ENCODE data around the gene FOXA2.
"Not testable (repeated sequence)": the region's sequence is repeated elsewhere in the genome, so short reads cannot be mapped to it uniquely, and the experiment has no call there.

Gene FOXA2

GRCh38 chr20:22567944-22568871 lies 16.2 kb downstream of the FOXA2 start:
- no peak for DNase-seq

DNA sequence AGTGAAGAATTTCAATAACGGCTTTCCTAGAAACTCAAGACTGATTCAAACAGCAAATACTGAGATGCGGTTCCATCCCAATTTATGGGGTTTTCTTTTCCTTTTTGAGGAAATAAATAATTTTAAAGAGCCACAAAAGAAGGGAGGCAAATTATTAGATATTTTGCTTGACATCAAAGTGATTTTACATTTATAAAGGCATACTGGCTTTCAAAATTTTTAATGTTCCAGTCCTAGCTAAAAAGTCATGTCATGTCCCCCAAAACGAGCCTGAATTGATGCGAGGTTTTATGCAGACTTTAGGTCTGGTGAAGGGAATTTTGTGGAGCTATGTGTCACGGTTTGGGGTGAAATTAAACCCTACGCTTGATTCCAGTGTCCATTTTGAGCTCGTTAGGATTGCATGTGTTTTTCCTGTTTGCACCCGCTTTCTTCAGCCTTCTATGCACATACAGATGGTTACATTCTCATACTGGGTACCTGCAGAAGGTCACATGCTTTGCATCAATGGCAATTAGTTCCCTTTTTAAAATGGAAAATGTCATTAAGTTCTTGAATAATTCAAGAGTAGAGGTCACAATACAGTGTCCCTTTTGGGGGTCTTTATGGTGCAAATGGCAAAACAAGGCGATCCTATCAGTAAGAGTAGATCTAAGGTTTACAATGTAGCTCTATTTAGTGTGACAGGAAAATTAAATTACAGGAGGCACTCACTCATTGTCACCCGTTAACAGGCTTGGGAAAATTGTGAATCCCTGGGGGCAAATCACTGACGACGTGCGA lies 17.3 kb downstream of the FOXA2 start:
- no peak for DNase-seq

DNA sequence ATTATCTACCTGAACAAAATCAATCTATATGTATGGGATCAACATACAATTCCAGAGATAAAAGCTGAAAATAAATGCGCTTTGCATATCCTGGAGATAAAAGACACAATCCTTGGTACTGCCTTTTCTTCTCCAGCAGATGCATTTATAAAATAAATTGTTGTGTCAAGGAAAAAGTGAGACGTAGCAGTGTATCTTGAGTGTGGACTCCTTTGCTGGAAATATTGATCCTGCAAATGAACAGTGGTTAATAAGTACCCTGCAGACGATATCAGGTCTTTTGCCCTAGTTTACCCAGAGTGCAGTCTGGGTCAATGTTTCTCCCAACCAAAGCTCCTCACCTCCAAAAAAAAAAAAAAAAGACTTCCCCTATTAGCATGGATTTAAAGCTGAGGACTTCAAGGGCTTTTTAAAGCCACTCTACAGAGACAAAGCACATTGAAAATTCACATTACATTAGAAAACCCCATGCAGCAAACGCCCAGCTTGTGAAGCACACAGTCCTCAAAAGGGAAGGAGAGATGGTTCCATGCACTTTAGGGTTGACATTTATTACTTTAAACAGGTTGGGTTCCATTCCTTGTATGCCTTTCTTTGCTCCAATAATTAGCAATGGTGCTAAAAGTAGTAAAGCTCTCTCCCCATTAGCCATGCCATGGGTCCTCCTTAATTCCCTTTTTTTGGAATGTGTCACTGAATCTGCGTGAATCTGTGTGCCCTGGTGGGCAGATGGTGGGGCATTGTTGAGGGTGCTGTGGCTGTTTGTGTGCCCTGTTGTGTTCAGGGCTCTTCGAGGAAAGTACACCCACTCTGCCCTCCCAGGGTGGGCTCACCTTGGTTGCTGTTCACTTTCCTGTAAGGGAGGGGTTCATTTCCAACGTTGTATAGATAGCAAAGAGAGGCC lies 21.1 kb downstream of the FOXA2 start:
- DNase-seq, result no peak

- no peak for DNase-seq
Observed at GRCh38 chr20:22562620-22563019, 21.8 kb downstream of the FOXA2 start.

DNA sequence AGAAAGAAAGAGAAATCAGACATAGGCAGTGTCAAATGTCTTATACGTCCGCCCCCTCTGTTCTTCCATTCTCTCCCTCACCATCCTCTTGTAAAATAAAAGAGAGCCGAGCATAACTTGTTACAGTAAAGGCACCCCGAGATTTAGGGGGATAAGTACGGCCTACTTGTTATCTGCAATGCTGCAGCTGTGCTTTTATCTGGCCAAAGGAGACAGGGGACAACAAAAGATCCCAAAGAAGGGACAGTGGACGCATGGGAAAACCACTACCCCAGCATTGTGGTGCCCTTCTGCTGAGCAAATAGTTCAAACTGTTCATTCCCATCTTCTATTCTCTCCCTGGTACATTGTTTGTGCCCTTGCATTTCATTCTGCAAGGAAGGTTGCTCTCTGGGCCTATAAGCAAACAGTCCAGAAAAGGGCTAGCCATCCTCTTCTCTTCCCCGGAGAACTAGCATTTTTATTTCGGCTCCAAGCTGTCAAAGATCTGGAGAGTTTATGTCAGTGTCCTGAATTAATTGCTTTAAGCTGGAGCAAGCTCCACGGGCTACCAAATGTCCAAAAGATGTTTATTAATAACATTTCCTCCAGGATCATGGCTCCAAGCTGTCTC lies 22.3 kb downstream of the FOXA2 start:
- DNase-seq, result no peak

DNA sequence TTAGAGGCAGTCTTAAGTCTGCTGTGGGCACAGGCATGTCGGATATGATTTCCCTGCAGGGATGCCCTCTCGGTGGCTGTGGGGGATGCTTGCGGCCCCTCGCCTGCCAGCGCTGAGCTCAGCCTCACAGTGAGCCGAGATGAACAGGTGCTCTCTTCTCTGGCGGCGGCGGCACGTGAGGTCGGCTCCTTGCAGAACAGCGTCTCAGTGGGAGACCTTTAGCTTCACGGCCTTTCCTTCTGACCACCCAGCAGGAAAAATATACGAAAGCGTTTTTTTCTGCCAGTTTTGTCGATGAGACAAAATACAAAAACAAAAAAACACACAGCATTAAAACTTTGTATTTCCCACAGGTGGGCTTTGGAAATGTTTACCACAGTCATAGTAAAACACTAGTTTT lies 23.6 kb downstream of the FOXA2 start:
- no peak for DNase-seq

DNA sequence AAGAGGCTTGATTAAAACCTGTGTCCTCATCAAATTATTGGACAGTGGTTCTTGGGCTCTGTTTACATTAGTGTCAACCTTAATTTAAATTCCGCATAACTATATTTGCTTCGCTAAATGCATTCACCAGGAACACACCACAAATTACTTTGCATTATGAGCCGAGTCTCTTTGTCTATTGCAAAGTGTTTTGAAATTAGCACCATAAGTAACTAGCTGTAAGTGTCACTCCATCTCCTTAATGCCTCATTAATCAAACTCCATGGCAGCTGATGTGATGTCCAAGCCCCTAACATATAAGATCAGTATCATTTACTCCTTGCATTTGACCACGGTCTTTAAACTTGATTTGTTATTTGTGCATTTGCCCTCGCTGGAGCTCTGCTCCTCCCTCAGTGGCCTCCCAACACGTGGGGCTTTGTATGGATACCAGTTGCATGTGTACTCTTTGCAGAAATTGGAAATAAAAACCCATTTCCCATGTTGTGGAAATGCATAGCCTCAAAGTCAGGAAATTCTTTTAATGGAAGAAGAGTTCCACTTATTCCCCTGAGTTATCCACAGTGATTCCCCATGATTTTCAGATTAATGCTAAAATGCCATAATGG lies 24.6 kb downstream of the FOXA2 start:
- DNase-seq, result no peak

DNA sequence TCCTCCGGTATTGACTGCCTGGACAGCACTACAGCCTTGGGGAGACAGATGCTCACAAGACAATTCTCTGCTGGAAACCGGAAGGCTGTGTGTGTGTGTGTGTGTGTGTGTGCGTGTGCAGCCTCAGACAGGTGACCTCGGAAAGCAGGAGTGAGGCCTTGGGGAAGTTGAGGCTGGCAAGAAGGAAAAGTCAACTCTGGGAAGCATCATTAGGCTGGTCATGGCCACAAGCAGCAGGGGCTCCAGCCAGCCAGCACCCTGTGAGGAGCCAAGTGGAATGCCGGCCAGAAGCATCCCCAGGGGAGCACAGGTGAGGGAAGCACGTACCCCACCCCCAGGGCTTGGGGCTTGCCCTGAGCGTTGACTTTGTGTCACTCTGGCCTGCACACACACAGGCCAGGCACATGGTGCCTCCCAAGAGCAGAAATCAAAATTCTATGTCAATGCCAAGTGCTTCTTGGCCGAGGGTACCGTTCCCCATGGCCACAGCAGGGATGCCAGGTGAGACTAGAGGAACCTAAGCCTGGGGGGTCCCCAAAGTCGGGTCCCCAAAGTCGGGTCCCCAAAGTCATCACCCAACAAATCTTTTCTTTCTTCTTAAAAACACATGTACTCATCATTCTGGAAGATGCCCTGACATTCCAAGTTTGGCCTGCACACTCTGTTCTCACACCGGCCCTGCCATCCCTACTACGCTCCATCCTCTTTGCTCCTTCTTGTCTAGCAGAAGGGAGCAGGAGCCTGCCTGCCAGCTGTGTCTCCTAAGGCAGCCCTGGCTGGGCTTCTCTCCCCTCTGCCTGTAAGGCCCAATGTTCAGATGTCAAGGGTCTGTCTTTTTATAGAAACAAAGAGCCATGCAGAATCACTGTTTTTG lies 26.7 kb downstream of the FOXA2 start:
- no peak for DNase-seq

DNA sequence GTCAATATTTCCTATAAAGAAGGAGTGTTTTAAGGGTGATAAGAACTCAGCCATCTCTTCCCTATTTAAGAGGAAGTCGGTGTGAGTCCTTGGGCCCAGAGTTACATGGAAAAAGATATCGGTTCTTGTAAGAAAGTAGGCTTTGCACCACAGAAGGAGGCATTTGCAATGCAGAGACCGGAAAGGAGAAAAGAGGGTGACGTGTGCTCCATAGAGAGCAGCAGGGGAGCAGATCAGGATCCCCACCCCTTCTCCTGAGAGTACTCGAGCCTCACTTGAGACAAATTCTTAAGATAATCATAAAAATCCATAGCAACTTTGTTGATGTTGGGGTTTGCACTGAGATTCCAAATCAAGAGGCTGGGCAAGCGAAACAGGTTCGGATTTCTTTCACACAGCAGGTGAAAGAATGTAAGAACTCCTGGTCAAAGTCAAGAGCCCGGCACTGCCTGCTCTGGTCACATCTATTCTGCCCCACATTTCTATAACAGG lies 27.8 kb downstream of the FOXA2 start:
- no peak for DNase-seq

- no peak for DNase-seq
Observed at GRCh38 chr20:22555791-22556564, 28.4 kb downstream of the FOXA2 start.

DNA sequence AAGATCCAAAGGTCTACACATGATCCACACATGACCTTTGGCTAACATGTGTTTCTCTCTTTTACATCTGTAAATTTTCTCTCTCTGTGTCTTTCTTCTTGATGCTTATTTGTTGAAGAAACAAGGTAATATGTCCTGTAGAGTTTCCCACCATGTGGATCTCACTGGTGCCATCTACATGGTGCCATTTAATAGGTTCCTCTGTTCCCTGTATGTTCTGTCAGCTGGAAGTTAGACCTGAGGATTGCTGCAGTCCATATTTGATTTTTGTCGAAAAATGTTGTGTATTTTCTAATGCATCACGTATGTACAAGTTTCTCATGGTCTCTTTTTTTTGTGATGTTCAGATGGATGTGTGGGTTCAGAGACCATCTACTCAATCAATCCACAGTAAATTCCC lies 30.0 kb downstream of the FOXA2 start:
- DNase-seq, result no peak

DNA sequence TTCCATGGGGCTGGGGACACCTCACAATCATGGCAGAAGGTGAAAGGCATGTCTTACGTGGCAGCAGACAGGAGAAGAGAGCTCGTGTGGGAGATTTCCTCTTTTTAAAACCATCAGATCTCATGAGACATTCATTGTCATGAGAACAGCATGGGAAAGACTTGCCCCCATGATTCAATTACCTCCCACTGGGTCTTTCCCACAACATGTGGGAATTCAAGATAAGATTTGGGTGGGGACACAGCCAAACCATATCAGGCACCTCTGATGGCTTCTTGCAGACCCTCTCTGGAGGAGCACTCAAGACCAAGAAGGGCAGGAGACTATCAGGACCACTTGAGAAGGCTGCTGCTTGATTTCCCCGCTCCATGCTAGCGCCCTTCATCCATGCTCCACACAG lies 33.9 kb downstream of the FOXA2 start:
- DNase-seq, result not testable (repeated sequence)

DNA sequence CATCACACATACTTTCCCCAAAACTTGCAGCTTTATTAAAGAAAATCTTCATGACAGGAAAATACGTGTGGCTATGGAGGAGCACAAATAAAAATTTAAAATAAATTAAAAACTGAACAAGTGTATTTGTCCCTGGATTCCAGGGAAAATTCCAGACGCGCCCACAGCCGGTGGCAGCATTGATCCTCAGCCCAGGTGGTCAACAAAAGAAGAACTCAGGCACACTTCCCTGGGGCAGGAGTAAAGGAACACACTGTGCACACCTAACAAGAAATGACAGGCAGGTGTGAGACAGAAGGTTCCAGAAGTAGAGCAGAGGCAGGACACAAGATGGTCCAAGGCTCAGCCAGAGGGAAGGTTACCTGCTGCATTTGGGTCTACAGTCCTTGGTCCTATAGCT lies 36.3 kb downstream of the FOXA2 start:
- no peak for DNase-seq

GRCh38 chr20:22546344-22546743 lies 38.0 kb downstream of the FOXA2 start:
- DNase-seq, result no peak

DNA sequence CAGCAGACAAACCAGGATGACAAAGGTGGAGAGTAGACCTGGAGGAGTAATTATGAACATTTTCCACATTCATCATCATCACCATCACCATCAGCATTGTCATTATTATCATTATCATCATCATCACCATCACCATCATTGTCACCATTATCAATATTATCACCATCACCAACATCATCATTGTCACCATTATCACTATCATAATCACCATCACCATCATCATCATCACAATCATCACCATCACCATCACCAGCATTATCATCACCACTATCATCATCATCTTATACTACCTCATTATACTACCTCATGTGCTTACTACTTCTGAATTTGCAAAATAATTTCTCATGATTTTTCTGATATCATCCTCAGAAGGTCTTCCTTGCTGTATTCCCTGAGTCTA lies 39.3 kb downstream of the FOXA2 start:
- DNase-seq, result no peak

- DNase-seq, result no peak
Observed at GRCh38 chr20:22544462-22544861, 39.9 kb downstream of the FOXA2 start.

DNA sequence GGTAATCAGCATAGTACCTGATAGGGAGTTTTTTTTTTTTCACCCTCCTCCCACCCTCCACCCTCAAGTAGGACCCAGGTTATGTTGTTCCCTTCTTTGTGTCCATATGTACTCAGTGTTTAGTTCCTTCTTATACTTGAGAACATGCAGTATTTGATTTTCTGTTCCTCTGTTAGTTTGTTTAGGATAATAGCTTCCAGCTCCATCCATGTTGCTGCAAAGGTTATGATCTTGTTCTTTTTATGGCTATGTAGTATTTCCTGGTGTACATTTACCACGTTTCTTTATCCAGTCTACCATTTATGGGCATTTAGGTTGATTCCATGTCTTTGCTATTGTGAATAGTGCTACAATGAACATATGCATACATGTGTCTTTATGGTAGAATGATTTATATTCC lies 41.9 kb downstream of the FOXA2 start:
- DNase-seq, result no peak

GRCh38 chr20:22540832-22541231 lies 43.5 kb downstream of the FOXA2 start:
- DNase-seq, result no peak

DNA sequence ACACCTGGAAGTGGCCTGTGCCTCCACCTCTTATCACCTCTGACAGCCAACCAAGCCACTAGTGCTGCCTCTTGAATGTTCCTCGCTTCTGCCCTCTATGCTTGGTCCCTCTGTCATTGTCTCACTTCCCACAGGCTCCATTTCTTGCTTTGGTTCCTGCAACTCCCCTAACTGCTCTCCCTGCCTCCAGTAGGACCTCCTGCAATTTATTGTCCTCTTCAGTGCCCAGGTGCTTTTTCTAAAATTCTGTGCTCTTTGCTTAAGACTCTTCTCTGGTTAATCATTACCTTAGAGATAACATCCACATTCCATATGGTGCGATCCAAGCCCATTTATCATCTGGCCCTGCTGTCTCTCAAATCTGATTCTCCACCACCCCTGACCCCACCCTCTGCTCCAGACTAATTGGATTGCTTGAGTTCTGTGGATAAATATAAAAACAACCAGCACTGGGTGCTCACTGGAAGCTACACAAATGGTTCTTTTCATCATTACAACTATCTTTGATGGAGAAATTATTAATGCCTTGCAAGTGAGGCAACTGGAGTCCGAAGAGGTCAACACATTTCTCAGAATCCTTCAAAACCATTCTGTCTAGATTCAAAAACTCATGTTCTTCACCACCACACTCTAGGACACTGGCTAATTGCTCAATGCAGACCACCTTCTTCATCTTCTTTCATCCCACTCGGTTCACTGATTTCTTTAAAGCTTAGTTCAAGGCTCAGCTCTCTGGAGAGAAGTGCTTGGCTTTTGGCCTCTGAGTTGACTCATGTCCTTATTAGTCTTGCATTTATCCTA lies 47.2 kb downstream of the FOXA2 start:
- no peak for DNase-seq

Measured in NCI-H1694 (cell line).